Measurements from ENCODE around the gene LYAR. TPM values are rescaled to one million over a fixed set of nuclear protein-coding genes. Genes with fewer than 3 reads are reported as not detected.

The LYAR gene
- total RNA-seq, 2 donors from 2014 or later, result 7.3 to 20.7 TPM

GRCh38 chr4:4289597-4289940 lies 385 bp downstream of the LYAR start:
- no peak for DNase-seq (ENCODE audit: low spot score)
- Histone ChIP-seq H3K4me3 (peak overlapping the region; percentile 84), H3K4me1 (ENCODE audit: control insufficient read depth in 1 of 2, low read depth in 2 of 2) (peaks cover 17 to 22% of the 10 kb centered on the region in 2 donors), H3K27ac (peak overlapping the region; percentile 57 to 66), H3K9me3 (no peaks in the 10 kb centered on the region), H3K27me3 (replicated peaks; ENCODE audit: insufficient read depth) (no peaks in the 10 kb centered on the region), H3K36me3 (peaks cover 7% of the 10 kb centered on the region)
- TF ChIP-seq CTCF (IDR thresholded peaks at IDR 0.05), result no peak
- no peak for ATAC-seq (ENCODE audit: insufficient number of reproducible peaks, low FRiP score, low read depth)

- TF ChIP-seq CTCF (IDR thresholded peaks at IDR 0.05), result no peak
Measured at GRCh38 chr4:4289055-4289454, 899 bp downstream of the LYAR start.

GRCh38 chr4:4288098-4288497 lies 1.9 kb downstream of the LYAR start:
- H3K36me3 ChIP-seq, result peaks cover 12% of the 10 kb centered on the region
- ATAC-seq (ENCODE audit: insufficient number of reproducible peaks, low FRiP score, low read depth), result no peak
- TF ChIP-seq CTCF (IDR thresholded peaks at IDR 0.05), result no peak
- no peak overlapping the region for H3K27ac ChIP-seq
- H3K4me3 ChIP-seq, result no peak overlapping the region
- DNase-seq (ENCODE audit: low spot score), result no peak
- H3K9me3 ChIP-seq, result no peaks in the 10 kb centered on the region
- H3K4me1 ChIP-seq (ENCODE audit: control insufficient read depth in 1 of 2, low read depth in 2 of 2), result peaks cover 17 to 22% of the 10 kb centered on the region in 2 donors
- H3K27me3 ChIP-seq (replicated peaks; ENCODE audit: insufficient read depth), result no peaks in the 10 kb centered on the region

More at GRCh38 chr4:4289055-4289454, 899 bp downstream of the LYAR start:
- Histone ChIP-seq H3K9me3 (no peaks in the 10 kb centered on the region), H3K36me3 (peaks cover 7% of the 10 kb centered on the region), H3K4me1 (ENCODE audit: control insufficient read depth in 1 of 2, low read depth in 2 of 2) (peaks cover 17 to 22% of the 10 kb centered on the region in 2 donors), H3K27me3 (replicated peaks; ENCODE audit: insufficient read depth) (no peaks in the 10 kb centered on the region), H3K4me3 (peak overlapping the region; percentile 84), H3K27ac (no peak overlapping the region)
- ATAC-seq (ENCODE audit: insufficient number of reproducible peaks, low FRiP score, low read depth) (no peak), DNase-seq (ENCODE audit: low spot score) (no peak)

GRCh38 chr4:4284827-4285618 lies 4.9 kb downstream of the LYAR start:
- H3K4me3 ChIP-seq, result no peak overlapping the region
- no peak for TF ChIP-seq CTCF (IDR thresholded peaks at IDR 0.05)
- DNase-seq (ENCODE audit: low spot score) (no peak), ATAC-seq (ENCODE audit: insufficient number of reproducible peaks, low FRiP score, low read depth) (no peak)
- H3K9me3 ChIP-seq, result no peaks in the 10 kb centered on the region
- peaks cover 8 to 10% of the 10 kb centered on the region in 2 donors for H3K4me1 ChIP-seq (ENCODE audit: control insufficient read depth in 1 of 2, low read depth in 2 of 2)
- H3K27ac ChIP-seq, result no peak overlapping the region
- peaks cover 29% of the 10 kb centered on the region for H3K36me3 ChIP-seq
- H3K27me3 ChIP-seq (replicated peaks; ENCODE audit: insufficient read depth), result no peaks in the 10 kb centered on the region

GRCh38 chr4:4281787-4282186 lies 8.2 kb downstream of the LYAR start:
- ATAC-seq (ENCODE audit: insufficient number of reproducible peaks, low FRiP score, low read depth) (no peak), DNase-seq (ENCODE audit: low spot score) (no peak)
- Histone ChIP-seq H3K4me3 (no peak overlapping the region), H3K9me3 (no peaks in the 10 kb centered on the region), H3K4me1 (ENCODE audit: control insufficient read depth in 1 of 2, low read depth in 2 of 2) (no peaks in the 10 kb centered on the region), H3K27me3 (replicated peaks; ENCODE audit: insufficient read depth) (no peaks in the 10 kb centered on the region), H3K36me3 (peaks cover 51% of the 10 kb centered on the region), H3K27ac (no peak overlapping the region)
- TF ChIP-seq CTCF (IDR thresholded peaks at IDR 0.05), result no peak

Measured in thoracic aorta (tissue), 2 donors.